Right lobe of liver (tissue), 4 donors: Measurements from ENCODE around the gene GYPB.
"Not testable (repeated sequence)": the region's sequence is repeated elsewhere in the genome, so short reads cannot be mapped to it uniquely, and the experiment has no call there.

ENCODE experiments used
- CTCF ChIP-seq, 4 donors: fragments of 200-600 bp in 3 of 4; fragments of 450-650 bp in 1 of 4; IDR thresholded peaks; one replicate each; pipeline versions ENCODE4 v1.5.1 to v1.8.0; 2016 to 2022; ENCODE audit warnings: antibody characterized with exemption in 4 of 4, mild to moderate bottlenecking in 2 of 4
- POLR2A ChIP-seq: fragments of 450-650 bp; IDR thresholded peaks from one replicate; pipeline ENCODE4 v1.6.1; 2017; ENCODE audit warnings: antibody characterized with exemption, mild to moderate bottlenecking
- donor health status: DM: no; HTN: no; CAD: no.
- donor health status: DM: no; HTN: no; CAD: no.
- donor health status: DM: no; HTN: yes; CAD: no.

GRCh38 chr4:144044936-144045335 lies 25.8 kb upstream of the GYPB start:
- TF ChIP-seq CTCF (IDR thresholded peaks at IDR 0.05); POLR2A: not testable (repeated sequence)
